Peyer's patch (tissue), 4 donors: ENCODE data around the gene AZGP1.

Source experiments
- POLR2A ChIP-seq, 2 donors: fragments of 450-650 bp; IDR thresholded peaks; one replicate each; pipeline ENCODE4 v1.5.1; 2017; ENCODE audit warnings: antibody characterized with exemption in 2 of 2, mild to moderate bottlenecking in 2 of 2, moderate library complexity in 2 of 2
- TF ChIP-seq, protein P1 (sequence below), 6 experiments: fragments of 450-650 bp in 4 of 6; fragments of 200-600 bp in 2 of 6; sonication (generic) in 1 of 6; IDR thresholded peaks; one replicate each; pipeline ENCODE4 v1.5.1; 2017 to 2019; ENCODE audit warnings: antibody characterized with exemption in 6 of 6, mild to moderate bottlenecking in 3 of 6, moderate library complexity in 1 of 6

DNA sequence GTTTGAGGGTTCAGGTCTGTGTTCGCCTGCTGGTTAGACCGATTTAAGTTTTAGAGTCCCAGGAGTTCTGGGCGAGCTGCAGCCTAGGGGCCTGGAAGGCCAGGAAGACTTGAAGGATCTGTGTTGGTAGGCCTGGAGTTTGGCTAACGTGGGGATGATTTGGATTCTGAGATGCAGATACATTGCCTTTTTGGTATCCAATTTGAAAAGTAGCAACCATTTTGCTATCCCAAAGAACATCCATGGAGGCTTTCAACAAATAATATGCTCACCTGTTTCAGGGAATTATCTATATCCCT, 56.1 kb downstream of the AZGP1 start:
- no peak for TF ChIP-seq POLR2A (IDR thresholded peaks at IDR 0.05)
- TF ChIP-seq, protein P1, sequence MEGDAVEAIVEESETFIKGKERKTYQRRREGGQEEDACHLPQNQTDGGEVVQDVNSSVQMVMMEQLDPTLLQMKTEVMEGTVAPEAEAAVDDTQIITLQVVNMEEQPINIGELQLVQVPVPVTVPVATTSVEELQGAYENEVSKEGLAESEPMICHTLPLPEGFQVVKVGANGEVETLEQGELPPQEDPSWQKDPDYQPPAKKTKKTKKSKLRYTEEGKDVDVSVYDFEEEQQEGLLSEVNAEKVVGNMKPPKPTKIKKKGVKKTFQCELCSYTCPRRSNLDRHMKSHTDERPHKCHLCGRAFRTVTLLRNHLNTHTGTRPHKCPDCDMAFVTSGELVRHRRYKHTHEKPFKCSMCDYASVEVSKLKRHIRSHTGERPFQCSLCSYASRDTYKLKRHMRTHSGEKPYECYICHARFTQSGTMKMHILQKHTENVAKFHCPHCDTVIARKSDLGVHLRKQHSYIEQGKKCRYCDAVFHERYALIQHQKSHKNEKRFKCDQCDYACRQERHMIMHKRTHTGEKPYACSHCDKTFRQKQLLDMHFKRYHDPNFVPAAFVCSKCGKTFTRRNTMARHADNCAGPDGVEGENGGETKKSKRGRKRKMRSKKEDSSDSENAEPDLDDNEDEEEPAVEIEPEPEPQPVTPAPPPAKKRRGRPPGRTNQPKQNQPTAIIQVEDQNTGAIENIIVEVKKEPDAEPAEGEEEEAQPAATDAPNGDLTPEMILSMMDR (IDR thresholded peaks at IDR 0.05) = no peak
